ENCODE results near the gene TSPAN7.

DNA sequence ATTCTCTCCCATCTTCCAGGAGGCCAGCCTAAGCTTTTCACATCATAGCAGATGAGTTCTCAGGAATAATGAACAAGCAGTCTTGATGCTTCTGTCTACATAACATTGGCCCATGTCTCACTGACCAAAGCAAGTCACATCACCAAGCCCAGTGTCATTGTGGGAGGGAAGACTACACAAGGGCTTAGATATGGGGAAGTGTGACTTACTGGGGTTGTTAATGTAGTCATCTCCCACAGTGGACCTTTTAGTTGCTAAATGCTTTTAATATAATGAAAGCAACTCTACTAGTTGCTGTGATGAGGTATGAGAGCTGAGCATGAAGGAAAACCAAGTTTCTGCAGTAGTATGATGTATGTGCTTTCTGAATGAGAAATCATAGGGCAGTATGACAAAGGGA, 40.5 kb downstream of the TSPAN7 start:
- no peak for TF ChIP-seq NR3C1 (IDR thresholded peaks at IDR 0.05)
- TF ChIP-seq, protein P1, sequence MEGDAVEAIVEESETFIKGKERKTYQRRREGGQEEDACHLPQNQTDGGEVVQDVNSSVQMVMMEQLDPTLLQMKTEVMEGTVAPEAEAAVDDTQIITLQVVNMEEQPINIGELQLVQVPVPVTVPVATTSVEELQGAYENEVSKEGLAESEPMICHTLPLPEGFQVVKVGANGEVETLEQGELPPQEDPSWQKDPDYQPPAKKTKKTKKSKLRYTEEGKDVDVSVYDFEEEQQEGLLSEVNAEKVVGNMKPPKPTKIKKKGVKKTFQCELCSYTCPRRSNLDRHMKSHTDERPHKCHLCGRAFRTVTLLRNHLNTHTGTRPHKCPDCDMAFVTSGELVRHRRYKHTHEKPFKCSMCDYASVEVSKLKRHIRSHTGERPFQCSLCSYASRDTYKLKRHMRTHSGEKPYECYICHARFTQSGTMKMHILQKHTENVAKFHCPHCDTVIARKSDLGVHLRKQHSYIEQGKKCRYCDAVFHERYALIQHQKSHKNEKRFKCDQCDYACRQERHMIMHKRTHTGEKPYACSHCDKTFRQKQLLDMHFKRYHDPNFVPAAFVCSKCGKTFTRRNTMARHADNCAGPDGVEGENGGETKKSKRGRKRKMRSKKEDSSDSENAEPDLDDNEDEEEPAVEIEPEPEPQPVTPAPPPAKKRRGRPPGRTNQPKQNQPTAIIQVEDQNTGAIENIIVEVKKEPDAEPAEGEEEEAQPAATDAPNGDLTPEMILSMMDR (IDR thresholded peaks at IDR 0.05) = no peak
- TF ChIP-seq POLR2A (IDR thresholded peaks at IDR 0.05; ENCODE audit: low read length) = no peak
- TF ChIP-seq MYC (IDR thresholded peaks at IDR 0.05; ENCODE audit: borderline replicate concordance, low read length) = no peak
- TF ChIP-seq, protein P2, sequence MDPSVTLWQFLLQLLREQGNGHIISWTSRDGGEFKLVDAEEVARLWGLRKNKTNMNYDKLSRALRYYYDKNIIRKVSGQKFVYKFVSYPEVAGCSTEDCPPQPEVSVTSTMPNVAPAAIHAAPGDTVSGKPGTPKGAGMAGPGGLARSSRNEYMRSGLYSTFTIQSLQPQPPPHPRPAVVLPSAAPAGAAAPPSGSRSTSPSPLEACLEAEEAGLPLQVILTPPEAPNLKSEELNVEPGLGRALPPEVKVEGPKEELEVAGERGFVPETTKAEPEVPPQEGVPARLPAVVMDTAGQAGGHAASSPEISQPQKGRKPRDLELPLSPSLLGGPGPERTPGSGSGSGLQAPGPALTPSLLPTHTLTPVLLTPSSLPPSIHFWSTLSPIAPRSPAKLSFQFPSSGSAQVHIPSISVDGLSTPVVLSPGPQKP (IDR thresholded peaks at IDR 0.05; ENCODE audit: low read depth, low read length) = no peak
- TF ChIP-seq POLR2AphosphoS2 (conservative IDR thresholded peaks at IDR 0.05; ENCODE audit: low read length) = no peak

Measured in A549 (cell line).